Measurements from ENCODE around the gene MPDZ. TPM values are rescaled to one million over a fixed set of nuclear protein-coding genes. Genes with fewer than 3 reads are reported as not detected.

MPDZ gene
- total RNA-seq, 2 donors from 2014 or later: 2.3 to 8.1 TPM

DNA sequence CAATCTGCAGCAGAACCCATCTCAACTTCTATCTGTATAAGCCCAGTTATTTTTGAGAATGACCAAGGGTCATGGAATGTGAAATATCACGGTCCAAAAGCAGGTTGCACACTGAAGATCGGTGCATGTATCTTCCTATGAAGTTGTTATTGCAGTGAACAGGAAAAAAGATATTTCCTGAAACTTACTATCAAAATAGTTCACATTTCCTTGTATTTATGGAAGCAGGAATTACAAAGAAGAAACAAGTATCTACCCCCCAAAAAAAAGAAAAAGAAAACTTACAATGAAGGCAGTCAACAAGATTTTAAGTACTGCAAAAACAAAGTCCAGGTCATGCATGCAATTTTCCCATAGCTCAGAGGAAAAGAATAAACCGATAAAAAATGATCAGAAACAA, 70.0 kb downstream of the MPDZ start:
- no peaks in the 10 kb centered on the region for H3K4me1 ChIP-seq
- H3K9me3 ChIP-seq: no peaks in the 10 kb centered on the region
- H3K4me3 ChIP-seq: no peak overlapping the region
- no peak overlapping the region for H3K27ac ChIP-seq
- H3K27me3 ChIP-seq: no peaks in the 10 kb centered on the region
- TF ChIP-seq, protein P1, sequence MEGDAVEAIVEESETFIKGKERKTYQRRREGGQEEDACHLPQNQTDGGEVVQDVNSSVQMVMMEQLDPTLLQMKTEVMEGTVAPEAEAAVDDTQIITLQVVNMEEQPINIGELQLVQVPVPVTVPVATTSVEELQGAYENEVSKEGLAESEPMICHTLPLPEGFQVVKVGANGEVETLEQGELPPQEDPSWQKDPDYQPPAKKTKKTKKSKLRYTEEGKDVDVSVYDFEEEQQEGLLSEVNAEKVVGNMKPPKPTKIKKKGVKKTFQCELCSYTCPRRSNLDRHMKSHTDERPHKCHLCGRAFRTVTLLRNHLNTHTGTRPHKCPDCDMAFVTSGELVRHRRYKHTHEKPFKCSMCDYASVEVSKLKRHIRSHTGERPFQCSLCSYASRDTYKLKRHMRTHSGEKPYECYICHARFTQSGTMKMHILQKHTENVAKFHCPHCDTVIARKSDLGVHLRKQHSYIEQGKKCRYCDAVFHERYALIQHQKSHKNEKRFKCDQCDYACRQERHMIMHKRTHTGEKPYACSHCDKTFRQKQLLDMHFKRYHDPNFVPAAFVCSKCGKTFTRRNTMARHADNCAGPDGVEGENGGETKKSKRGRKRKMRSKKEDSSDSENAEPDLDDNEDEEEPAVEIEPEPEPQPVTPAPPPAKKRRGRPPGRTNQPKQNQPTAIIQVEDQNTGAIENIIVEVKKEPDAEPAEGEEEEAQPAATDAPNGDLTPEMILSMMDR (IDR thresholded peaks at IDR 0.05): no peak
- H3K36me3 ChIP-seq: no peaks in the 10 kb centered on the region
- DNase-seq: no peak
- H3K9ac ChIP-seq (ENCODE audit: low read depth in 2 of 2, low read length in 2 of 2): no peak overlapping the region
- intact Hi-C loops (cut with DNase I): no loop called here

DNA sequence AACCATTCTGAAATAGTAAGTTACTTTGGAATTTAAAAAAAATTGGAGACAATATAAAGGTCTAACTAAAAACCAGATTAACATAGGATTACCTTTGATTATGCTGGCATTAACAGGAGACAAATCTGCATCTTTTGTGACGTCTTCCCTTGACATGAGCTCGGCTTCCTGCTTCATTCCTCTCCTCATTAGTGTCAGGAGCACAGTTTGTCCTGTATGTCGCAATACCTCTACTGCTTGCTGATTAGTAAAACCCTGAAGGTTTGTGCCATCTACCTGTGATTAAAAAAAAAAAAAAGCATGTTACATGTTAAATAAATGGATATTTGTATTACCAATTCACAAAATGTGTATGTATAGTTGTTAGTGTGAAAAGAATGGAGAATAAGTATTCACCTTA, 73.7 kb downstream of the MPDZ start:
- intact Hi-C loops (cut with DNase I): no loop called here
- H3K4me3 ChIP-seq: no peak overlapping the region
- no peaks in the 10 kb centered on the region for H3K9me3 ChIP-seq
- H3K27ac ChIP-seq: no peak overlapping the region
- no peaks in the 10 kb centered on the region for H3K4me1 ChIP-seq
- H3K27me3 ChIP-seq: no peaks in the 10 kb centered on the region
- DNase-seq: no peak
- no peak overlapping the region for H3K9ac ChIP-seq (ENCODE audit: low read depth in 2 of 2, low read length in 2 of 2)
- no peaks in the 10 kb centered on the region for H3K36me3 ChIP-seq
- TF ChIP-seq, protein P1 (IDR thresholded peaks at IDR 0.05): no peak

DNA sequence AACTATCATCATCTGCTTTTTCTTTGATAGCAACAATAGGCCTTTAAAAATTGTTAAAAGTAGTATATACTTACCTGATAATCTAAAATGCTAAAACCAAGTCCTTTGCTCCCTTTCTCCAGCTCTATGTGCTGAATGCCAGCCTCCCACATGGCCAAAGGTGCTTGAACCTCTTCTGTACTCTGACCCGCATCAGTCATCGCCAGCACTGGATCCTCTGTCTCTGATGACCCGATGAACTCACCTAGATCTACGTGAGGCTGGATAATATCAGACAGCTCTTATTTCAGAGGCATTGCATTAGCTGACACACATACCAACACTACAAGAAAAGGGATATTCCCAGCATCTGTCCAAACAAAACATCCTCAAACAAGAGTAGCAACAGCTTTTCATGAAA, 89.5 kb downstream of the MPDZ start:
- intact Hi-C loops (cut with DNase I): no loop called here
- no peak overlapping the region for H3K4me3 ChIP-seq
- TF ChIP-seq, protein P1 (IDR thresholded peaks at IDR 0.05): no peak
- no peak overlapping the region for H3K9ac ChIP-seq (ENCODE audit: low read depth in 2 of 2, low read length in 2 of 2)
- H3K27me3 ChIP-seq: no peaks in the 10 kb centered on the region
- H3K9me3 ChIP-seq: no peaks in the 10 kb centered on the region
- DNase-seq: no peak
- H3K27ac ChIP-seq: no peak overlapping the region
- H3K4me1 ChIP-seq: no peaks in the 10 kb centered on the region
- no peaks in the 10 kb centered on the region for H3K36me3 ChIP-seq

DNA sequence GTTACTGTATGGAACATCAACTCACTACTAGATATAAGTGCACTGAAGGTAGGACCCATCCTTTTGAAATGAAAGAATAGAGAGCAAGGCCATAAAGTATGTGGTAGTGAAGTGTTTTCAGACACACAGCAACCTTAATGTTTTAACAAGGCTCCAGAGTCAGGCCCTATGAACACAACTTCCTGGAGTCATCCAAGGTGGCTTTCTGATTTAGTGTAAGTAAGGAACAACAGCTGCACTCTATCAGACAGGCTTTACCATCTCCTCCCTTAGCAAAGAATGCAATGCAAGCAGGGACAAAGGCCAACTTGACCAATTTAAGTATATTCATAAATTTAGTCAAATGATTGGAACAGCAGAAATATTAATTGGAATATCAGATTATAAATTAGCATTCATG, 90.1 kb downstream of the MPDZ start:
- Histone ChIP-seq H3K9ac (ENCODE audit: low read depth in 2 of 2, low read length in 2 of 2) (no peak overlapping the region), H3K4me3 (no peak overlapping the region), H3K36me3 (no peaks in the 10 kb centered on the region), H3K27ac (no peak overlapping the region), H3K9me3 (no peaks in the 10 kb centered on the region), H3K27me3 (no peaks in the 10 kb centered on the region), H3K4me1 (no peaks in the 10 kb centered on the region)
- intact Hi-C loops (cut with DNase I): no loop called here
- no peak for DNase-seq
- TF ChIP-seq, protein P1 (IDR thresholded peaks at IDR 0.05): no peak

DNA sequence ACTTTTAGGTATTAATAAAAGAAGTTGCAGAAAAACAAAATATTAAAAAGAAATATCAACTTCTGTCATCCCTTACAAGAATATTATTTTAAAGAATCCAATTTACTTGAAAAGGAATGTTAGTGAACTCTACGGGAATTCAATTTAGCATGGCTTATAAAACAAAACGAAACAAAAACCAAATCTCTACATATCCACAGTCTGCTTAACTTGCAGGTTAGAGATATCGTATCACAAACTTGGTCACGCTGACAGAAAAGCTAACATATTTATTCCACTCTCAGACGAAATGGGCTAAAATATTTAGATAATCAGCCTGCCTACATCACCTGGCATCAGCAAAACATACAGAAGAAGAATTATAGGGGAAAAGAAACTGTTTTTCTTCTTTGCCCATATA, 92.7 kb downstream of the MPDZ start:
- H3K36me3 ChIP-seq: no peaks in the 10 kb centered on the region
- no peaks in the 10 kb centered on the region for H3K27me3 ChIP-seq
- H3K4me3 ChIP-seq: no peak overlapping the region
- TF ChIP-seq, protein P1 (IDR thresholded peaks at IDR 0.05): no peak
- intact Hi-C loops (cut with DNase I): no loop called here
- no peak overlapping the region for H3K27ac ChIP-seq
- no peak overlapping the region for H3K9ac ChIP-seq (ENCODE audit: low read depth in 2 of 2, low read length in 2 of 2)
- no peaks in the 10 kb centered on the region for H3K4me1 ChIP-seq
- no peak for DNase-seq
- H3K9me3 ChIP-seq: no peaks in the 10 kb centered on the region

DNA sequence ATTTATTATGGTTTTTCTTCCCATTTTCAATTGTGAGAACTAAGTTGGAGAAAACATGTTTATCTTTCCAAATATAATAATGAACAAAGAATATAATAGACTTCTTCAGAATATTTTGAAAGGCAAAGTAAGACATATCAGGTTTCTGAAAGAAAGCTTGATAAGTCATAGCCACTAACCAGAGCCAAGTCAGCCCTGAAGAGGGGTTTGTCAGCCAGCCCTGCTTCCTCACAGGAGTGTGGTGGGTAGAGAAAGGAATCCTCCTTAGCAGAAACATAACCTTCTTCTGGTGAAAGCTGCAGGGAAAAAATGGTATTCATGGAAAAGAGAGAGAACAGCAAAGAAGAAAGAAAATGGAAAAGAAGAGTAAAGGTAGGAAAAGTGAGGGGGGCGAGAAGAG, 93.4 kb downstream of the MPDZ start:
- Histone ChIP-seq H3K4me3 (no peak overlapping the region), H3K27ac (no peak overlapping the region), H3K9ac (ENCODE audit: low read depth in 2 of 2, low read length in 2 of 2) (no peak overlapping the region), H3K36me3 (no peaks in the 10 kb centered on the region), H3K4me1 (no peaks in the 10 kb centered on the region), H3K27me3 (no peaks in the 10 kb centered on the region), H3K9me3 (no peaks in the 10 kb centered on the region)
- intact Hi-C loops (cut with DNase I): no loop called here
- TF ChIP-seq, protein P1 (IDR thresholded peaks at IDR 0.05): no peak
- DNase-seq: no peak

Measured in colonic mucosa (tissue), 4 donors.